ENCODE data around the gene IQGAP2. TPM values are rescaled to one million over a fixed set of nuclear protein-coding genes. Genes with fewer than 3 reads are reported as not detected.

IQGAP2 gene
- total and polyA plus RNA-seq, 9 donors = 5.4 to 18.9 (median 9.5) TPM

DNA sequence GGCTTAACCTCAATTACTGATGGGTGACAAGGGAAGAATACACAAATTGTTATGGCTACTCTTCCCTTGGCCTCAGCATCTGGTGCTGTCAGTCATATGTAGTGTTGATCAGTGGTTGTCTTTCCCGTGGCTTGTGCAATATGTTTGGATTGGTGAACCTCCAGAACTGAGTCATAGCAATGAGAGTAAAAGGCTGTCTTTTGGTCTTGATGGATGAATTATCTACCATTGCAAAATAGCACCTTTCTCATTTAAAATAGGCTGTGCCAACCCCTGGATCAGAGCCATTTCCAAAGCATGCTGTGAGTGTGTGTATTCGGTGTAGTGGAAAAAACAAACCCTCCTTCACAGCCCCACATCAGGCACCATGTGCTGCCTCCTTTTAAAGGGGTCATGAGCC is 298.2 kb downstream of the IQGAP2 start:
- H3K36me3 ChIP-seq (ENCODE audit: control insufficient read depth, insufficient read depth, low read length) = no peaks in the 10 kb centered on the region
- H3K27ac ChIP-seq (ENCODE audit: low read length) = no peak overlapping the region
- H3K27me3 ChIP-seq (ENCODE audit: control insufficient read depth, insufficient read depth, low read length) = no peaks in the 10 kb centered on the region
- no peaks in the 10 kb centered on the region for H3K9me3 ChIP-seq (replicated peaks; ENCODE audit: control insufficient read depth, low read depth, low read length)
- no peaks in the 10 kb centered on the region for H3K4me1 ChIP-seq (ENCODE audit: control insufficient read depth, insufficient read depth, low read length)
- no peak overlapping the region for H3K4me3 ChIP-seq (ENCODE audit: low read length)
- DNase-seq = no peak
- WGBS (ENCODE audit: insufficient coverage) = no CpG with 5 or more reads among the region's 2 CpGs

DNA sequence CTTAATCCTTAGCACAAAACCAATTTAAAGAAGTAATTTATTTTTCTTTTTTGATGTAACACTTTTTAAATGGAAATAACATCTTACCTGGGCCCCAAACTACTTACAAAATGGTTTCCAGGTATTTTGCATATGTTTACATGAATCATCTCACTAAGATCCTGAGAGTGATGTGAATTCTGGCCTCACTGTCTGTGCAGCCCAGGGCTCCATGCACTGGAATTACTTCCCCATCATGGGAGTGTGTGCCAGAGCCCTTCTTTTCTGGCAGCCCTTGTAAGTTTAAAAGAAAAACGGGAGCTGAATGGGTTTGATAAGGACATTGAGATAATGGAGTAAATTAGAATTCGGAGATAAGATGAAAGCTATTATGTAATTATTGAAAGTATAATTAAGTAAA is 300.6 kb downstream of the IQGAP2 start:
- Histone ChIP-seq H3K36me3 (ENCODE audit: control insufficient read depth, insufficient read depth, low read length) (no peaks in the 10 kb centered on the region), H3K4me1 (ENCODE audit: control insufficient read depth, insufficient read depth, low read length) (no peaks in the 10 kb centered on the region), H3K27ac (ENCODE audit: low read length) (no peak overlapping the region), H3K27me3 (ENCODE audit: control insufficient read depth, insufficient read depth, low read length) (no peaks in the 10 kb centered on the region), H3K9me3 (replicated peaks; ENCODE audit: control insufficient read depth, low read depth, low read length) (no peaks in the 10 kb centered on the region), H3K4me3 (ENCODE audit: low read length) (no peak overlapping the region)
- WGBS (ENCODE audit: insufficient coverage) = no CpG with 5 or more reads among the region's 2 CpGs
- no peak for DNase-seq

DNA sequence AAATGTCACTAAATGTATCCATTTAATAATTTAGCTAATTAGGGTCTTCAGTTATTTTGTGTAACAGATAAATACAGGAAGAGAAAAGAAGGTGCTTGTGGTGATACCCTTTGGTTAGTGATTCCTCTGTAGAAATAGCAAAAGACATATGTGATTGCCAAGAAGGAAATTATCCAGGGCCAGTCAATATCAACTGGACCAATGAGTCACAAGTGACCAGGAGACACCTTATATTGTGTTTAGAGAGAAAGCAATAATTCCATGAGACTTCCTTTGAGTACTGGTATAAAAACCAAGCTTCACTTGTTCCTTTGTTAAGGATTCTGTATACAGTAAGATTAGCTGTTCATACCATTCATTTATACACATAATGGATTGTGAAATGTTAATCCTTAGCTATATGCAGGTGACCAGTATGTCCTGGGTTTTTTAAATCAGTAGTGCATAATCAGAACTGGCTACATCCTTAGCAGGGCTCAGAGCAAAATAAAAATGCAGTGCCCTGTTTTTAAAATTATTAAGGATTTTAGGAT is 301.1 kb downstream of the IQGAP2 start:
- no peaks in the 10 kb centered on the region for H3K36me3 ChIP-seq (ENCODE audit: control insufficient read depth, insufficient read depth, low read length)
- no peak overlapping the region for H3K4me3 ChIP-seq (ENCODE audit: low read length)
- no peak for DNase-seq
- H3K4me1 ChIP-seq (ENCODE audit: control insufficient read depth, insufficient read depth, low read length) = no peaks in the 10 kb centered on the region
- no peaks in the 10 kb centered on the region for H3K27me3 ChIP-seq (ENCODE audit: control insufficient read depth, insufficient read depth, low read length)
- H3K27ac ChIP-seq (ENCODE audit: low read length) = no peak overlapping the region
- H3K9me3 ChIP-seq (replicated peaks; ENCODE audit: control insufficient read depth, low read depth, low read length) = no peaks in the 10 kb centered on the region

DNA sequence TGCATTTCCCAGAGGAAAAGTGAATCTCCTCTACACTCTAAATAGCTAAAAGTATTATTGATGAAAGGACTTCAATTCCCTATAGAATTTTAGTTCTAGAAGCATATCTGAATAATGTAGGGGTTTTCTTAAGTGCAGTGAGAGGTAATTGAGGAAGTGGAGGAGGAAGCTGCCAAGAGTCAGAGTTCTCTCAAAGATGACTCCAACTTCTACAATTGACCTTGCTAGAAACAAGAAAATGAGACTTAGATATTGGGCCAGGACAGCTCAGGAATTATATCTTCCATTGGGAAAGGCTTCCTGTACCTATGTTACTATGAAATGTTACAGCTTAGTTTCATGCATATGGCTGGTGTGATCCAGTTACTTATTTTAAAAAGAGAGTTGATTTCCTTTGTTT is 302.5 kb downstream of the IQGAP2 start:
- Histone ChIP-seq H3K27me3 (ENCODE audit: control insufficient read depth, insufficient read depth, low read length) (no peaks in the 10 kb centered on the region), H3K4me1 (ENCODE audit: control insufficient read depth, insufficient read depth, low read length) (no peaks in the 10 kb centered on the region), H3K27ac (ENCODE audit: low read length) (no peak overlapping the region), H3K4me3 (ENCODE audit: low read length) (no peak overlapping the region), H3K36me3 (ENCODE audit: control insufficient read depth, insufficient read depth, low read length) (no peaks in the 10 kb centered on the region), H3K9me3 (replicated peaks; ENCODE audit: control insufficient read depth, low read depth, low read length) (no peaks in the 10 kb centered on the region)
- DNase-seq = peak; percentile 29

DNA sequence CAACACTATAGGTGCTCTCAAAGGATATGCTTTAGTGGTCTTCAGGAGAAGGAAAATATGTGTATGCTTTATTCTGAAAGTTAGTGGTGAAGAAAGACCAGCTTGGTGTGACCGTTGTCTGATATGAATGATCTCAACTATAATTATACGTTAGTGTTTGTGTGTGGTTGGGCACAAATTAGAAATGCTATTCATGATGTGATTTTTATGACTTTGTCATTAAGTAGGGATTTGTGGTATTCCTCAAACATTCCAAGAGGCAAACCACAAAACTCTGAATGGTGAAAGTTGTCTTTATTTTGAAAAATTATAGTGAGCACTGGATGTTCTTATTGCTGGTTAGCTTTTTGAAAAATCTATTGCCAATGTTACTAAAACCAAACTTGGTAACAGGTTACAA is 306.7 kb downstream of the IQGAP2 start:
- Histone ChIP-seq H3K9me3 (replicated peaks; ENCODE audit: control insufficient read depth, low read depth, low read length) (no peaks in the 10 kb centered on the region), H3K27me3 (ENCODE audit: control insufficient read depth, insufficient read depth, low read length) (peaks cover 8% of the 10 kb centered on the region), H3K27ac (ENCODE audit: low read length) (no peak overlapping the region), H3K4me3 (ENCODE audit: low read length) (no peak overlapping the region), H3K36me3 (ENCODE audit: control insufficient read depth, insufficient read depth, low read length) (no peaks in the 10 kb centered on the region), H3K4me1 (ENCODE audit: control insufficient read depth, insufficient read depth, low read length) (no peaks in the 10 kb centered on the region)
- no peak for DNase-seq
- WGBS (ENCODE audit: insufficient coverage) = no CpG with 5 or more reads among the region's 2 CpGs

DNA sequence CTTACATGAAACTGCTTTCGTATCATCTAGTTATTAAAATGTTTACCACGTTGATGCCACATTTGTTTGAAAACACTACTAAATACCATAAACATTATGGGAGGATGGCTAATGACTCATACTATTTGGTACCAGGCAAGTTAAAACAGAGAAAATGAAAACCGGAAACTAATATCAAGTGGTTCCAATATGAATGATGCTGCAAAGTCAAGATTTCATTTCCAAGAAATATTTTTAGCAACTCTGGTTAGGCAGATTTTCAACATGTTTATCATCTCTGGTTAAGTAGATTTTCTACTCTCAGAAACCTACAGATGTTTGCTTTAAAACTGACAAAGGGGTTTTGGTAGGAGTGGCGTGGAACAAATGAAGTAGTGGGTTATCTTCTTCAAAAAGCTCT is 307.9 kb downstream of the IQGAP2 start:
- no peak overlapping the region for H3K4me3 ChIP-seq (ENCODE audit: low read length)
- DNase-seq = no peak
- H3K36me3 ChIP-seq (ENCODE audit: control insufficient read depth, insufficient read depth, low read length) = no peaks in the 10 kb centered on the region
- peaks cover 2% of the 10 kb centered on the region for H3K4me1 ChIP-seq (ENCODE audit: control insufficient read depth, insufficient read depth, low read length)
- WGBS (ENCODE audit: insufficient coverage) = no CpG with 5 or more reads among the region's 4 CpGs
- no peak overlapping the region for H3K27ac ChIP-seq (ENCODE audit: low read length)
- H3K9me3 ChIP-seq (replicated peaks; ENCODE audit: control insufficient read depth, low read depth, low read length) = no peaks in the 10 kb centered on the region
- peaks cover 18% of the 10 kb centered on the region for H3K27me3 ChIP-seq (ENCODE audit: control insufficient read depth, insufficient read depth, low read length)

DNA sequence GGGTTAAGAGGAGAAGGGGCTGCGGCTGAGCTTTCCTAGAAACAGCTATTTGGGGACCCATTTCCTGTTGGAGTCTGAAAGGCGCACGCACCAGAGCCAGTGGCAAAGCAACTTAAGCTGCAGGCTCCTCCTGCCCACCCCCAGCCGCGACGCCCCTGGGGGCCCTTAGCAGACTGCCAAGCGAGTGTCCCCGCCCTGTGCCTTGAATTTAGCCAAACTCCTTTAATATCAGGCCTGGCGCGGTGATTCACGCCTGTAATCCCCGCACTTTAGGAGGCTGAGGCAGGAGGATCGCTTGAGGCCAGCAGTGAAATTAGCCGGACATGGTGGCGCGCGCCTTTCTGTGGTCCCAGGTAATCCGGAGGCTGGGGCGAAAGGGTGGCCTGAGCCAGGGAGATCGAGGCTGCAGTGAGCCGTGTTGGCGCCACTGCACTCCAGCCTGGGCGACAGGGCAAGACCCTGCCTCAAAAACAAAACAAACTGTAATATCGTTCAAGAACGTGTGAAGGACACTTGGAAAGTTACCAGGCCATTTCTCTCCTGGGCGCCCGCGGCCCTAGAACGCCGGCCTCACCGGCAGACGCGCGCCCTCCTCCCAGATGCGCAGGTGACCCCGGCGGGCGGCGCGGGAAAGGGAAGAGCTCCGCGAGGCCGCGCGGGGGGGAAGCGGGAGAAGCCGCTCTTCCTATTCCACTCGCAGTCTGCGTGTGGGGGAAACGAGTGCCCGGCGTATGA is 311.8 kb downstream of the IQGAP2 start:
- 10% methylated on average over 43 of the region's 52 CpGs for WGBS (ENCODE audit: insufficient coverage)
- Histone ChIP-seq H3K27ac (ENCODE audit: low read length) (no peak overlapping the region), H3K4me1 (ENCODE audit: control insufficient read depth, insufficient read depth, low read length) (peaks cover 7% of the 10 kb centered on the region), H3K36me3 (ENCODE audit: control insufficient read depth, insufficient read depth, low read length) (no peaks in the 10 kb centered on the region), H3K4me3 (ENCODE audit: low read length) (peak overlapping the region; percentile 52), H3K27me3 (ENCODE audit: control insufficient read depth, insufficient read depth, low read length) (peaks cover 25% of the 10 kb centered on the region), H3K9me3 (replicated peaks; ENCODE audit: control insufficient read depth, low read depth, low read length) (no peaks in the 10 kb centered on the region)
- peak; percentile 57 for DNase-seq

DNA sequence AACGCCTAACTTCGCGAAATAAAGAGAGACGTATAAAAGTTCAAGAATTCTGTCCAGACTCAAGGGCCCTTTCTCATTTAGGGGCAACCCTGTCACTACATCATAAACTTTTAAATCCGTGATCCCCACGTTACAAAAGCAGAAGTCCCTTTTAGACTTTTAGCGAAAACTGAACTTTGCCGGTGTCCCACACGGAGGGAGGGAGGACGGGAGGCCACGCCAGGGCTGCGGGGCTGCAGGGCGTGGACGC is 312.3 kb downstream of the IQGAP2 start:
- WGBS (ENCODE audit: insufficient coverage) = under 1% methylated on average over 11 of the region's 14 CpGs
- Histone ChIP-seq H3K27me3 (ENCODE audit: control insufficient read depth, insufficient read depth, low read length) (peaks cover 25% of the 10 kb centered on the region), H3K27ac (ENCODE audit: low read length) (peak overlapping the region; percentile 65), H3K4me3 (ENCODE audit: low read length) (peak overlapping the region; percentile 52), H3K9me3 (replicated peaks; ENCODE audit: control insufficient read depth, low read depth, low read length) (no peaks in the 10 kb centered on the region), H3K36me3 (ENCODE audit: control insufficient read depth, insufficient read depth, low read length) (no peaks in the 10 kb centered on the region), H3K4me1 (ENCODE audit: control insufficient read depth, insufficient read depth, low read length) (peaks cover 7% of the 10 kb centered on the region)
- DNase-seq = no peak

DNA sequence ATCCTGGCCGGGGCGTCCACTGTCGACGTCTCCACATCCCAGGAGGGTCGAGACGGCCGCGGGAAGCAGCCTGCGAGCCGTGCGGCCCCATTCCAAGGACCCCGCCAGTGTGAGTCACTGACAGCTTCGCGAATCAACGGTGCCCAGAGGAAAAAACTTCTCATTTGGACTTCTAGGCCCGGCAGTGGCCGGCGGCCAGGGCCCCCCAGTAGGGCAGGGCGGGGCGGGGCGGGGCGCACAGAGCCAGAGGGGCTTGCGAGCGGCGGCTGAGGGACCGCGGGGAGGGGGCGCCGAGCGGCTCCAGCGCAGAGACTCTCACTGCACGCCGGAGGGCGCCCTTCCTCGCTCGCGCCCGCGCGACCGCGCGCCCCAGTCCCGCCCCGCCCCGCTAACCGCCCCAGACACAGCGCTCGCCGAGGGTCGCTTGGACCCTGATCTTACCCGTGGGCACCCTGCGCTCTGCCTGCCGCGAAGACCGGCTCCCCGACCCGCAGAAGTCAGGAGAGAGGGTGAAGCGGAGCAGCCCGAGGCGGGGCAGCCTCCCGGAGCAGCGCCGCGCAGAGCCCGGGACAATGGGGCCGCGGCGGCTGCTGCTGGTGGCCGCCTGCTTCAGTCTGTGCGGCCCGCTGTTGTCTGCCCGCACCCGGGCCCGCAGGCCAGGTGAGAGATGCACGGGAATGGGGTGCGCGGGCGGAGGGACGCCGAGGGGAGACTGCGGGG is 312.8 kb downstream of the IQGAP2 start, which contains the start of gene F2R:
Gene F2R, plus strand, starts transcription at position 391 of the 720 bp plus-strand sequence. Its CDS starts 182 bp downstream, at position 573.
- peak; percentile 79 for DNase-seq
- H3K27me3 ChIP-seq (ENCODE audit: control insufficient read depth, insufficient read depth, low read length) = peaks cover 25% of the 10 kb centered on the region
- no peaks in the 10 kb centered on the region for H3K36me3 ChIP-seq (ENCODE audit: control insufficient read depth, insufficient read depth, low read length)
- H3K4me1 ChIP-seq (ENCODE audit: control insufficient read depth, insufficient read depth, low read length) = peaks cover 7% of the 10 kb centered on the region
- peak within 1 kb of the TSS; percentile 52 for H3K4me3 ChIP-seq (ENCODE audit: low read length)
- peak within 1 kb of the TSS; percentile 65 for H3K27ac ChIP-seq (ENCODE audit: low read length)
- under 1% methylated on average over 78 of the region's 82 CpGs for WGBS (ENCODE audit: insufficient coverage)
- H3K9me3 ChIP-seq (replicated peaks; ENCODE audit: control insufficient read depth, low read depth, low read length) = no peaks in the 10 kb centered on the region

DNA sequence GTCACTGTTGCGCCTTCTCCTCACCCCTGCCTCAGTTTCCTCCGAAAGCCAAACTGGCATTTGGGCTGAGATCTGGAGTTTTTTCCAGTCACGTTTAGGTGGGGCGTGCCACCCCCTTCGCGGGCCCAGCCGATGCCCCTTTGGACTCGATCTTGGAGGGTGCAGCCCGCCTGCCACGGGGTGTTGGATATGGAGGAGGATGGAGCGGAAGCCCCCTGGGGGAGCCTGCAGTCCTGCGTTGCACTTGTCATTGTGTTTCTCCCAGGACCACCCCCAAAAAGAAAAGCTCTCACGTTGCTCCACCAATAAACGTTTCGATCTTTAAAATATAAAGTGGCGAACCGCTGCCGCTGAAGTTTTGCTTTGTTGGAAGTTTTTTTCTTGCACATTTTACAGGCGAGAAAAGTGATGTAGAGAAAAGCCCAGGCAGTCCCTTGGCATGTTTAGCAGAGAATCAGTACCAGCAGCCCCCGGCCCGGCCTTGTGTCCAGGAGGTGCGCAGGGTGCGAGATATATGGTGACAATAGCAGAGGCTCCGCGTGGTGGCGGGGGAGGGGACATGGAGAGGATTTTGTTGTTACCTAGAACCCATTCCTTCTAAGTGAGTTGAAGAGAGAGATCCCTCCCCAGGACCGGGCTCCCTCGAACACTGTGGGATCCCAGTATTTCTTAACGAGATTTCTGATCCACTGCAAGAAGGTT is 313.5 kb downstream of the IQGAP2 start:
- Histone ChIP-seq H3K27ac (ENCODE audit: low read length) (peak overlapping the region; percentile 18), H3K4me3 (ENCODE audit: low read length) (peak overlapping the region; percentile 52), H3K36me3 (ENCODE audit: control insufficient read depth, insufficient read depth, low read length) (no peaks in the 10 kb centered on the region), H3K9me3 (replicated peaks; ENCODE audit: control insufficient read depth, low read depth, low read length) (no peaks in the 10 kb centered on the region), H3K27me3 (ENCODE audit: control insufficient read depth, insufficient read depth, low read length) (peaks cover 25% of the 10 kb centered on the region), H3K4me1 (ENCODE audit: control insufficient read depth, insufficient read depth, low read length) (peaks cover 7% of the 10 kb centered on the region)
- peak; percentile 39 for DNase-seq
- WGBS (ENCODE audit: insufficient coverage) = 0% methylated on average over 11 of the region's 29 CpGs
